GM21447 (cell line): ENCODE data around the gene PUDP.

Experiments
- ATAC-seq: cut with Tn5 transposase; IDR thresholded peaks from one replicate; pipeline ENCODE4 v1.9.1; 2021; ENCODE audit not compliant: unreplicated experiment

PUDP gene

DNA sequence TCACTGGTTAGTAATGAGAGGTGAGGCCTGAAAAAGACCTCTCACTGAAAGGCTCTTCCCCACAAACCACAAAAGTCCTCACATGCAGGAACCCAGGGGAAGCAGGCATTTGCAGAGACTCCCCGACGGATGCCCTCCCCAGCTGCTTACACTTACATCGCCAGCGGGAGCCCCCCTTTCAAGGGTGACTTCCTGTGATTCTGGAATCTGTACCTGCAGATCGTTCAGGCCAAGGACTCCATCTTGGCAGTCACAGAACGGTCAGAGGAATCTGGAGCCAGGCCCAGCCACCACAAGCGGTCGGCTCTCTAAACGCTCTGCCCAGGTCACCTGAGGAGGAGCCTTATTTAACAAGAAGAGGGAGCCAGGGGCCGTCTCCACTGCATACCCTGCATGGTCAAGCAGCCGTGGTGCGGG is 71.7 kb downstream of the PUDP start:
- no peak for ATAC-seq

DNA sequence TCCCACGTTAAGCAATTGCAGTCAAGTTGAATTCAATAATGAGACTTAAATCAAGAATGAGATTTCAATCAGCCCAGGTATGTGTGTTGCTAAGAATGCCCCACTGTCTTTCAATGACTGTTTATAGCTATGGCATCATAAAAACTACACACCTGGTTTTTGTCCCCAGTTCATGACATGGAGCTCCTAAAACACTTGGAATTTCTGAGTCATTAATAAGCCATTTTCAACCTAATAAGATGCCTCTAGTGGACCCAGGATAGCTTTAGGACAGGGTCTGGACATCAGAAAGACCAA is 73.1 kb downstream of the PUDP start:
- ATAC-seq: no peak

- ATAC-seq: no peak
These were observed 73.6 kb downstream of the PUDP start for GRCh38 chrX:7074148-7074907.

- no peak for ATAC-seq
These were observed 74.6 kb downstream of the PUDP start for GRCh38 chrX:7073336-7073735.

GRCh38 chrX:7072856-7073255 is 75.1 kb downstream of the PUDP start:
- no peak for ATAC-seq

GRCh38 chrX:7071390-7071789 is 76.6 kb downstream of the PUDP start:
- ATAC-seq: no peak

GRCh38 chrX:7069556-7069955 is 78.4 kb downstream of the PUDP start:
- ATAC-seq: no peak

- peak; percentile 50 for ATAC-seq
These were observed 79.0 kb downstream of the PUDP start for GRCh38 chrX:7068939-7069367.

GRCh38 chrX:7067256-7067655 is 80.7 kb downstream of the PUDP start:
- ATAC-seq: no peak

GRCh38 chrX:7065473-7065872 is 82.5 kb downstream of the PUDP start:
- no peak for ATAC-seq

- no peak for ATAC-seq
These were observed 85.0 kb downstream of the PUDP start for GRCh38 chrX:7062903-7063302.

DNA sequence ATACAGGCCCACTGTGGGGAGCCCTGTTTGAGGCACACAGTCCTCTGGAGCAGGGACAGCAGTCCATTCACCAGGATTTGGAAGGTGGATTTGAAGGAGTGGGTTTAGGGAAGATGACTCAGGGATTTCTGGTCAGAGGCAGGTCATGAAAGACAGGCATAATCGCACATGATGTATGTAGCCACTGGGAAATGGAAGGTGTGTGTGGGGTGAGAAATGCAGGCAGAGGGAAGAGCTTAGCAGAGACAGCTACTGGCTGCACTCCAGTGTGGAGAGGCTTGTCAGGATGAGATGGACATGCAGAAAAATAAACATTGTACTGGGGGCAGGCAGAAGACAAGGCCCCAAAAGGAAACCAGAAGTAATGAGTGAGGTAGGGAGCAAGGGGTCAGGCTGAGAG is 85.7 kb downstream of the PUDP start:
- no peak for ATAC-seq

- ATAC-seq: no peak
These were observed 86.5 kb downstream of the PUDP start for GRCh38 chrX:7061429-7061828.

DNA sequence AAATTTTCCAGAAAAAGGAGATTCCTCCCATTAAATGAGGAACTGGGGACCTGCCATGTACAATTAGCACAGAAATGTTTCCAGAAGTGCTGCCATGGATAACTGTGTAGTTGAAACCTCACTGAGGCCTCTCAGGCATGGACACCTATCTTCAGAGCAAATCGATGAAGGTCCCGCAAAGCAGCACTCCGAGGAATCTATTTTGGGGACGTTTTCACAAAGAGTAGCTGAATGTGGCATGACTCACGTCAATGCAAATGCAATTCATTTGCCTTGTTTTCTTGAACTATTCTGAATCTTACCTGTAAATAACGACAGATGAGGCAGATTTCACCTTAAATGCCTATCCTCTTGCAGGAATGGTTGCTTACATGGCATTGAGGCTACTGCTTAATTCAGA is 87.5 kb downstream of the PUDP start:
- ATAC-seq: no peak

- no peak for ATAC-seq
These were observed 88.1 kb downstream of the PUDP start for GRCh38 chrX:7059859-7060258.

DNA sequence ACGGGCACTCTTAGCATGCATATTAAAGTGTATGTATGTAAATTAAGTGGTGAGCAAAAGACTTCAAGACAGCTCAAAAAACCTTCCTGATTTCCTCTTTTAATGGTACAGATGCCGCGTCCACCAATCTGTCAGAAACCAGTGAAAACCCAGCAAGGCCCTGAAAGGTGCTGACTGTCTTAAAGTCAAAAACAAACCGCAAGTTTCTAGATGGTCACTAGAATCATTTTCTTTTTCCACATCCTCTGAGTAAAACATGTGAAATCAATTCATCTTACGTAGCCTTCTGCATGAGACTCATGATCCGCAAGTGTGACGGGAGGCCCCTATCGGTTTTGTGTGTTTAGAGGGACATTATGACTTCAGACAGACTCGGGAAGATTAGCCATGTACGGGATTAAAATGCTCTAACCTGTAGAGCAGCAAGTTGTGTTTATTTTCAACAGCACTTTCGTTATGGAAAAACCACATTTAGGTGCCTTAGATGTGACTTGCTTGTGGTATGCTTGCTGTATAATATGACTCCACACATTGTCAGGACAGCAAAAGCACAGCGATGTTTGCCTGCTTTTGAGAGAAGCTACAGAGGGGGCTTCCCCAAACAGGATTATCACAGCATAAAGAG is 88.6 kb downstream of the PUDP start:
- peak; percentile 91 for ATAC-seq

GRCh38 chrX:7055386-7056137 is 92.4 kb downstream of the PUDP start:
- ATAC-seq: no peak

DNA sequence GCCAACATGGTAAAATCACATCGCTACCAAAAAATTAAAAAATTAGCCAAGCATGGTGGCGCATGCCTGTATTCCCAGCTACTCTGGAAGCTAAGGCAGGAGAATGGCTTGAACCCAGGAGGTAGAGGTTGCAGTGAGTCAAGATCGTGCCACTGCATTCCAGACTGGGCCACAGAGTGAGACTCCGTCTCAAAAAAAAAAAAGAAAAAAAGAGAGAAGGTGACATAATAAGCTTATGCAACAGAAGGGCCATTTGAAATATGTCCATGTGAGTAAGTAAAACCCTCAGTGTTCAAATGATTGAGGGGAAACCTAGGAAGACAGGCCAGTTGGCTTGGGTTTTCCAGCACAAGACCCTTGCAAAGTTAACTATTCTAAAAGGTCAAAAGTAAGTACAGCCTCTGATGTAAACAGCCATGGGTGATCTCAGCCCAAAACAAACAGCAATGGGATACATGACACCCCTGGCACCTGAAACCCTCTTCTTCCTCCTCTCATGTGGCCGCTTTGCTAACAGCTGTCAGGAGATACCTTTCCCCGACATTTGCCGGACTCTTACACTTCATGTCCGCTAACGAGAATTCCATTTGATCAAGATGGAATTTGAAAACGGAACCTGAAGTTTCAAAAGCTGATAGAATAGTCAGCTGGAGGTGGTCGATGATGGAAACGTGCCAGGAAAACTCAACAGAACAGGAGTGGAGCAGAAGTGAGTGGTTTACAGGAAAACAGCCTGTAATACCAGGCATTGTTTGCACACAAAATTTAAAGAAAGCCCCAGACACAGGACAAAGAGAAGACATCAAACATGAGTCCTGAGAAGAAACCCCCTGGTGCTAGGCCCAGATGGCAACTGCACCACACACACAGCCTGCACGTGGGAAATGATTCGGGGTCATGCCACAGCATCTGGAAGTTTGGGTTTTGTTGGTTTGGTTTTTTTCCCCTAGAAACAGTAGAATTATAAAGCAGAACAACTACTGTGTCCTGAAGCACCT is 93.4 kb downstream of the PUDP start:
- ATAC-seq: no peak

DNA sequence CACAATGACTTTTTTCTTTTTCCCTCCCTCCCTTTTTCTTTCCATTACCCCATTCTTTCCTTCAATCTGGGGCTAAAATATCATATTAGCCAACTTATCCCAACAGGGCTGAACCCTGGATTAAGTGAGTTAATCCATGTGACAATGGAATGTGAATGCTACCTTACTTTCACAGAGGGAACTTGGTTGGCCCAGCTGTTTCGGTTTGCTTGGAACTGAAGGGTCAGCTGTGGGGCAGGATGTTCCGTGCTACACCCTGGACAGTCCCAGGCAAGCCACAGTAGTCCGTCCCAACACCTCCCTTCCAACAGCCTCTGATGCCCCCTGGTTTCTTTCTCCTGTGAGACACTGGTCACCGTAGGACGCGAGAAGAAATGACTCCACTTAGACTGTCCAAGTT is 95.4 kb downstream of the PUDP start:
- no peak for ATAC-seq

DNA sequence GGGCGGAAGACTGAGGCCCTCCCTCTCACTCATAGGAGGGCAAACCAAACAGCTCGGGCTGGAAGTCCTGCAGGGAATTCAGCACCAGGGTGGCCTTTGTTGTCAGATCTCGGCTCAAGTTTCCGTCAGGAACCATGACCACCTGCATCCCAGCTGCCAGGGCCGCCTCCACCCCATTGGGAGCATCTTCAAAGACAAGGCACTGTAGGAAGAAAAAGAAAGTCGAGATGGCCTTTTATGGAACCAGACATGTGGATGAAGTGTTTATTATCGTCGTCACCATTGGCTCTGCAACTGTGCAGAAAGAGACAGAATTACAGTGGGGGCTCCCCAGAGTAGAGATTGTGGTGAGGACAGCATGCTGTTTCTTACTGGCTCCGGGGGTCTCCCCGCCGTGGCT is 97.7 kb downstream of the PUDP start:
- ATAC-seq: no peak

- no peak for ATAC-seq
These were observed 100.0 kb downstream of the PUDP start for GRCh38 chrX:7047951-7048350.
